ENCODE data around the gene ADCY5. TPM values are rescaled to one million over a fixed set of nuclear protein-coding genes. Genes with fewer than 3 reads are reported as not detected.

The ADCY5 gene
- total RNA-seq, 2 experiments from 2014 or later = not detected

DNA sequence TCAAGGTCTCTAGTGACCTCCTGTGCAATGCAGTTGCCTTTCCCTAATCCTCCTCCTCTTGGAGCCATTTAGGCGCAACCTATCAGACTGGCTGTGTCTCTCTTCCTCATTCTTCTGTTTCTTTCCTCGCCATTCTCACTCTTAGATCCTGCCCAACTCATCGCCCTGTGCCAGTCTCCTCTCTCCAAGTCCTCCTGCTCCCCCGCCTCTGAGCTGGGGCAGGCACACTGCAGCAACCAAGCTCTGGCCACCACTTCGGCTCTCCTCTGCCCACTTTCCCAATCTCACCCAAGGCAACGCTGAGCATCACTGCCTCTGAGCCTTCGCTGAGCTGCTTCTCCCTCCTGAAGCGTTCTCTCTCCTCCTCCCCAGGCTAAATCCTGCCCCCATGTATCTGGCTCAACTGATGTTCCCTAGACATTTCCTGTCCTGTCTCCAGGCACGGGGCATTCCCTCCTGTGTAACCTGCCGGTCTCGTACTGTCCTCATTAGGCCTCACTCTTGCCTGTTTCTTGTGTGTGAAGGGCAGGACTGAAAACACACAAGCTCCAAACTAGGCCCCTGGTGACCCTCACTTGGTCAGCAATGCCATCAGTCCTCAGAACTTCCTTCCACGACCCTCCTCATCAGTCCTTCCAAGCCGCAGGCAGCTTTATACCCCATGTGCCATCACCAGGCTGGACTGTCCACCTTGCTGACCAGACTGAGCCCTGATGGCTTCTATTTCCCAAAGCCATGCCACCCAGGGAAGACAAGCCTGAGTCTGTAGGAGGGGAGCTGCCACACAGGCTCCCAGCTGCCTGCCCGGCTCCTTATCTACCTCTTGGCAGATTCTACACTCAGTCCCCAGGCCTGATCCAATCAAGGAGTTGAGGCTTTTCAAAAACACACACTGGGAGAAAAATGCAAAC lies 161.6 kb downstream of the ADCY5 start:
- CTCF ChIA-PET = interaction anchor here (0.6 kb wide), 2 partner anchors 31 to 402 kb away, joined by 3 read pairs; no protein-coding TSS in a partner anchor
- H3K36me3 Mint-ChIP-seq = no peaks in the 10 kb centered on the region
- ATAC-seq (no peak), DNase-seq (peak; percentile 28)
- no peak overlapping the region for H3K4me3 Mint-ChIP-seq
- H3K27me3 Mint-ChIP-seq = no peaks in the 10 kb centered on the region
- H3K27ac Mint-ChIP-seq = no peak overlapping the region
- H3K4me1 Mint-ChIP-seq = no peaks in the 10 kb centered on the region
- no peaks in the 10 kb centered on the region for H3K9me3 Mint-ChIP-seq (ENCODE audit: low read depth)

DNA sequence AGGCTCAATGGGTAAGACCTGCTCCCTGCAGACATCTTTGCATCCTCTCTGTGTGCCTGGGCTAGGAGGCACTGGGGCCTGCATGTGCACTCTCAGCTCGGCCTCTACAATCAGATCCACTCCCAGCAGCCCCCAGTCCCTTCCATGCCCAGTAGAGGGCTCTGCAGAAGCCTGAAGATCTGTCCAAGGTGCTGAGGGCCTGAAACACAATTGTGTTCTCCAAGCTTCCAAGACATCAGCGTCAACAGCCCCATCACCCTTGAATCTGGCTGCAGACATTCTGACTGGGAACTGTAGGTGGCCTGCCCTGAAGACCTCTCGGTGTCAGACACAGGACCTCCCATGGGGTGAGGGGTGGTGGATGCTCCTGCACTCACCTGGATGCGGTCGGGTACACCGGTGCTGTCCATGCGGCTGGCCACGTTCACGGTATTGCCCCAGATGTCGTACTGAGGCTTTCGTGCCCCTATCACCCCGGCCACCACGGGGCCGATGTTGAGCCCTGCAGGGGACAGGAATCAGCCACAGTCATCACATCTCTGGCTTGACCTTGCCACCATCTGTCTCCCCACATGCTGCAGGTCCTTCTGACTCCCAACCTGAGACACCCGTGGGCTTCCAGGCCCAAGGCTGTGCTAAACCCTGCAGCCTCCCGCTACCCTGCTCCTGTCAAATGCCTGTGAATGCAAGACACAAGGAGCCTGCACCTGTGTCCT lies 162.4 kb downstream of the ADCY5 start:
- Mint-ChIP-seq H3K4me1 (no peaks in the 10 kb centered on the region), H3K36me3 (no peaks in the 10 kb centered on the region), H3K27me3 (no peaks in the 10 kb centered on the region), H3K9me3 (ENCODE audit: low read depth) (no peaks in the 10 kb centered on the region), H3K4me3 (no peak overlapping the region), H3K27ac (no peak overlapping the region)
- CTCF ChIA-PET = interaction anchor here (1.1 kb wide), 1 partner anchor 16 kb away, joined by 4 read pairs; no protein-coding TSS in a partner anchor
- ATAC-seq (peak; percentile 84), DNase-seq (peak; percentile 66)

DNA sequence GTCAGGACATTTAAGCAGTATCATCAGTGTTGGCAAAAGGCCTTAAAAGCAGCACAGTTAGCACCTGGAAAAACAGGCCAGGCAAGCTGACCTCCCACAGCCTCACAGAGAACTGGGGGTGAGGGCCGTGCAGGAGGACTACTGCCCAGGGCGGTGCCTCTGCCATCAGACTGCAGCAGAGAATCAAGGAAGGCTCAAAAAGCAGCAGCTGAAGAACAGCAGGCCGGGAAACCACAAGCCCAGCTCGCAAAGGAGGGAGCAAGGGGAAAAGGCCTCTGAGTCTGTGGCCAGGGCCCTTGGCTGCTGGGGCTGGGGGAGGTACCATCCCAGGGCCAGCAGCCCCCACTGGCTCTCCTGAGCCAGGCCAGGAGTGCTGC lies 163.0 kb downstream of the ADCY5 start:
- CTCF ChIA-PET = interaction anchor here (0.9 to 1.1 kb wide), 2 partner anchors 16 to 266 kb away, joined by 3 to 4 read pairs; no protein-coding TSS in a partner anchor
- H3K9me3 Mint-ChIP-seq (ENCODE audit: low read depth) = no peaks in the 10 kb centered on the region
- no peaks in the 10 kb centered on the region for H3K36me3 Mint-ChIP-seq

DNA sequence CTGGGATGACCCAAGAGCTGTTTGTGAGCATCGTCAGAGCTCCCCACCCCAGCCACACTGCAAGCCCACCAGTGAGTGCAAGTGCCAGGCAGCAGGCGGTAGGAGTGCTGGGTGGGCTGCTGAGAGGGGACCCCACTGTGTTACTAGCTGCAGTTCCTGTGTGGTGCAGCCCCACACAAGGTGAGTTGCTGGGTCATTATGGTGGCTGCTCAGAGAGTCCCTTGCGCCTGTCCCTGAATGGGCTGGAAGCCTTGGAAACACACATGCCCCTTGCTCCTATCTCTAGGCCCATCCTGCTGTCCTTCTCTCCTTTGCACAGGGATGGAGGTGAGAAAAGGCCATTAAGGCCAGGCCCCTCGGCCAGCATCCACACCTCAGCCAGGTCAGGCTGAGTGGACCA lies 163.4 kb downstream of the ADCY5 start:
- H3K36me3 Mint-ChIP-seq = no peaks in the 10 kb centered on the region
- no peak overlapping the region for H3K27ac Mint-ChIP-seq
- H3K27me3 Mint-ChIP-seq = no peaks in the 10 kb centered on the region
- H3K4me3 Mint-ChIP-seq = no peak overlapping the region
- H3K9me3 Mint-ChIP-seq (ENCODE audit: low read depth) = no peaks in the 10 kb centered on the region
- CTCF ChIA-PET = interaction anchor here (0.9 kb wide), 1 partner anchor 266 kb away, joined by 3 read pairs; no protein-coding TSS in a partner anchor
- H3K4me1 Mint-ChIP-seq = peaks cover 2% of the 10 kb centered on the region
- DNase-seq = peak; percentile 26
- no peak for ATAC-seq

More for the DNA sequence above, 163.0 kb downstream of the ADCY5 start:
- Mint-ChIP-seq H3K4me1 (no peaks in the 10 kb centered on the region), H3K27ac (no peak overlapping the region), H3K4me3 (no peak overlapping the region), H3K27me3 (no peaks in the 10 kb centered on the region)
- DNase-seq (no peak), ATAC-seq (no peak)

DNA sequence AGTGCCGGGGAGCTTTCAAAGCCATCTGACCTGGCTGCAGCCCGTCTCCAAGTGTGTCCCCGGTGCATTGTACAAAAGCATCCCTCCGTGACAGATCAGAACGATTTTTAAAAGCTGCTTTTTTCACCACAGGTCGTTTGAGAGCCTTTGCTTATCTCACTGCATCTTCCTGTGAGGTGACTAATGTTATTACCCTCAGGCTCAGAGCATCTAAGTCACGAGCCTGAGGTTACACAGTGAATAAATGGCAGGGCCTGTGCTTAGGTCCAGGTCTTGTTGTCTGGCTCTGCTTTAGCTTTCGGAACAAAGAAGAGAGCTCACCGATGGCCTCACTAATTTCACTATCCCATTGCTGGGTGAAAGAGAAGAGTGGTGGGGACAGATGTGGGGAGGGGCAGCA lies 163.8 kb downstream of the ADCY5 start:
- H3K27ac Mint-ChIP-seq = no peak overlapping the region
- H3K36me3 Mint-ChIP-seq = no peaks in the 10 kb centered on the region
- peaks cover 2% of the 10 kb centered on the region for H3K4me1 Mint-ChIP-seq
- no peak overlapping the region for H3K4me3 Mint-ChIP-seq
- H3K27me3 Mint-ChIP-seq = no peaks in the 10 kb centered on the region
- H3K9me3 Mint-ChIP-seq (ENCODE audit: low read depth) = no peaks in the 10 kb centered on the region
- CTCF ChIA-PET = interaction anchor here (0.9 kb wide), 1 partner anchor 266 kb away, joined by 3 read pairs; no protein-coding TSS in a partner anchor
- ATAC-seq (no peak), DNase-seq (no peak)

DNA sequence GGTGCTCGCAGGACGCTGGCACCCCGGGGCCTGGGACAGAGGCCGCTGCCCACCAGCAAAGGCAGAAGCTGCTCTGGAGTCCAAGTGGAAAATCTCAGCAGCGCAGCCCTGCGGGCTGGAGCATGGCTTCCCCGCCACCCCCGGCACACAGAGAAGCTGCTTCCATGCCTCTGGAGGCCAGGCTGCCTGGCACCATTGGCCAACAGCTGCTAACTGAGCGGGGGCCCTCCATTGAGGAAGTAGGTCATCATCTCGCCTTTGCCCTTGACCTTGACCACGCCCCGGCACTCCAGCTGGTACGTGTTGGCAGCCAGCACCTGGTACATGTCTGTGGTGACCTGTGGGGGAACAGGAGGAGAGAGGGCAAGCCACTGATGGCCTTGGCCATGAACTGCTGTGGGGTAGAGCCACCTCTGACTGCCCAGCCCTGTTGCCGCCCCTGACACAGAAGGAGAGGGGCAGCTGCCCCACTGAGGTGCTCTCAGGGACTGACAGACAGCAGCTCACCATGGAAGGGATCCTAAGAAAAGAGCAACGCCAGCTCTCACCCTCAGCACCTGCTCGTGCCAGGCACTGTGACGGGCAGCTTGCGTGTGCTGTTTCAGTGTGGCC lies 164.4 kb downstream of the ADCY5 start:
- ATAC-seq = no peak
- Mint-ChIP-seq H3K27ac (no peak overlapping the region), H3K27me3 (no peaks in the 10 kb centered on the region), H3K9me3 (ENCODE audit: low read depth) (no peaks in the 10 kb centered on the region), H3K4me1 (peaks cover 2% of the 10 kb centered on the region), H3K4me3 (no peak overlapping the region), H3K36me3 (no peaks in the 10 kb centered on the region)
- no peak for DNase-seq
- CTCF ChIA-PET = no interaction called here

DNA sequence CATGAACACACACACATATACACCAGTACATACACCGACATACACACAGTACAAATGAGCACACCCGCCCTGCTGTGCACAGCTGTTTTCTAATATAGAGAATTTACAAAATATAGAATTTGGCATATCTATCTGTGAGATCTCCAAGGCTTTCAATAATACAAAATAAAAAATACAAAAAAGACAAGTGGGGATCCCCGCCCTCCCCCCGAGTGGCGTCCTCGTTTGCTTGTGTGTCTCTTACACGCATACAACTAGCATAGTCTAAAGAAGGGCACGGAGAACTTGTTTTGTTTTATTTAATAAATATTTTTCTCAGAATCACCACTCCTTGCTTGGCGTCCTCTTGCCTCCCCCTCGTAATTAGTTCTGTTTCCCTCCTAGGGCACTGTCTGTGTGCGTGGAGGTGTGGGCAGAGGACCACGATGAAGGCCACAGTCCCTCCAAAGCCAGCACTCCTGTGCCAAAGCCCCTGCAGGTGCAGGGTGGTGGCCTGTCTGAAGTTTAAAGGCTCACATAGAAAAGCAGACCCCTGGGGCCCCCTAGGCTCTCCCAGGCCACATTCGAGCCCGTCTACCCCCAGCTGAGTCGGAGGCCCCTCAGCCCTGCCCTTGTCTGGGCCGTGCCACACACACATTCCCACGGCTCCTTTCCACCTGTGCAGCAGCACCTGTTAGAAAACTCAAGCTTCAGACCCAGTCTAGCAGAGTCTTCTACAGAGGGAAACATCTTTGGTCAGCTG lies 165.1 kb downstream of the ADCY5 start:
- no peaks in the 10 kb centered on the region for H3K27me3 Mint-ChIP-seq
- no peaks in the 10 kb centered on the region for H3K9me3 Mint-ChIP-seq (ENCODE audit: low read depth)
- DNase-seq (no peak), ATAC-seq (no peak)
- H3K4me1 Mint-ChIP-seq = peaks cover 2% of the 10 kb centered on the region
- CTCF ChIA-PET = no interaction called here
- no peaks in the 10 kb centered on the region for H3K36me3 Mint-ChIP-seq
- no peak overlapping the region for H3K4me3 Mint-ChIP-seq
- H3K27ac Mint-ChIP-seq = no peak overlapping the region

DNA sequence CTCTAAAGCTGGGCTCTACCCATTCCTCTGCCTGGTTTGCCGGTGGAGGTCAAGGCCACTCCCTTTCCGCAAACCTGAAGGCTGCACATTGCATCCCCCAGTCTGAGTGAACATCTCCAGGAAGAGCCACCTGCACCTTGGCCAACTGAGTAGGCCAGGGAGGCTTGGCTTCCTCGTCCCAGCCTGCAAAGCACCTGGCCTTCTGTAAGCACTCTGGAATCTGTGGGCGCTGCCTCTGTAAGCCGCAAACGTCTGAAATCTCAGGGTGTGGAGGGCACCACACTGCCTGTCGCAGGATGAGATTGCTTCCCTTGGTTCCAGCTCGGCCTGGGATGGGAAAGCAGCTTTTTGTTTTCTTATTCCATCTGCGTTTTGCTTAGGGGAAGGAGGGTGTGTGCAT lies 165.8 kb downstream of the ADCY5 start:
- H3K27me3 Mint-ChIP-seq = no peaks in the 10 kb centered on the region
- CTCF ChIA-PET = no interaction called here
- ATAC-seq = no peak

DNA sequence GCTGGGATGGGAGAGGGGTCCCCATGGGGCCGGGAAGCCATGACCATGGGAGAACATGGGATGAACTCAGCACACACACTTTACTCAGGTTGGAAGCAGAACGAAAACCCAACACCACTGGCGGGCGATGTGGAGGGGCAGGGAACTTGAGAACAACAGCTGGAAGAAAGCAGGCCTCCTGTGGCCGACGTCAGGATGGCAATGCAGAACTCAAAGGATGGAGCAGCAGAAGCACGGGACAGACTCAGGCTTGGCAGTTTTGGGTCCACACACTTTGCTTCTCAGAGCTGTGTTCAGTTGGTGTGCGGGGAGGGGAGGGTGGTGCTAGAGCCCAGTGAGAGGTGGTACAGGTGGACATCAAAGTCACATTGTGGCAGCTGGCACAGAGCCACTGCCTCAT lies 166.4 kb downstream of the ADCY5 start:
- Mint-ChIP-seq H3K4me1 (peaks cover 2% of the 10 kb centered on the region), H3K4me3 (no peak overlapping the region), H3K27me3 (no peaks in the 10 kb centered on the region), H3K9me3 (ENCODE audit: low read depth) (no peaks in the 10 kb centered on the region), H3K36me3 (no peaks in the 10 kb centered on the region), H3K27ac (no peak overlapping the region)
- peak; percentile 37 for DNase-seq
- ATAC-seq = no peak
- CTCF ChIA-PET = no interaction called here

More for the DNA sequence above, 165.8 kb downstream of the ADCY5 start:
- H3K4me1 Mint-ChIP-seq = peaks cover 2% of the 10 kb centered on the region
- H3K36me3 Mint-ChIP-seq = no peaks in the 10 kb centered on the region
- H3K27ac Mint-ChIP-seq = no peak overlapping the region
- no peak for DNase-seq
- no peaks in the 10 kb centered on the region for H3K9me3 Mint-ChIP-seq (ENCODE audit: low read depth)
- no peak overlapping the region for H3K4me3 Mint-ChIP-seq

DNA sequence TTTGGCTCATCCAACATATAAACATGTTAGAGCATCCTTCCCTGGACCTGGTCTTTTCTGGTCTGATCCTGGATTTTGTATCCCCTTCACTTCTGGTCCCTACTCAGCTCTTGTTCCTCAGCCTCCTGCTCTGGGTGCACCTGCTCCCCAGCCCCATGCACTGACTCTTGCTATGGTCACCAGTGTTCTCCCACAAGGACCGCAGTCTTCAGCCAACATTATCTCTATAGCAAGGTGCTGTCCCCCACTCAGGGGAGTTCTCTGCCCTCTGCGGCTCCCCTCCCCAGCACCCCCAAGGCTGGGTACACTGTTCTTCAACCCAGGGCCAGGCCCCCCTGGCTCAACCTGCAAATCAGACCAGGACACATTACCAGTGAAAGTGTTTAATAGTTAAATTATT lies 167.0 kb downstream of the ADCY5 start:
- no peak overlapping the region for H3K4me3 Mint-ChIP-seq
- no peaks in the 10 kb centered on the region for H3K36me3 Mint-ChIP-seq
- CTCF ChIA-PET = no interaction called here
- H3K27ac Mint-ChIP-seq = no peak overlapping the region
- no peak for ATAC-seq
- no peak for DNase-seq
- no peaks in the 10 kb centered on the region for H3K27me3 Mint-ChIP-seq
- peaks cover 6% of the 10 kb centered on the region for H3K4me1 Mint-ChIP-seq
- H3K9me3 Mint-ChIP-seq (ENCODE audit: low read depth) = no peaks in the 10 kb centered on the region

DNA sequence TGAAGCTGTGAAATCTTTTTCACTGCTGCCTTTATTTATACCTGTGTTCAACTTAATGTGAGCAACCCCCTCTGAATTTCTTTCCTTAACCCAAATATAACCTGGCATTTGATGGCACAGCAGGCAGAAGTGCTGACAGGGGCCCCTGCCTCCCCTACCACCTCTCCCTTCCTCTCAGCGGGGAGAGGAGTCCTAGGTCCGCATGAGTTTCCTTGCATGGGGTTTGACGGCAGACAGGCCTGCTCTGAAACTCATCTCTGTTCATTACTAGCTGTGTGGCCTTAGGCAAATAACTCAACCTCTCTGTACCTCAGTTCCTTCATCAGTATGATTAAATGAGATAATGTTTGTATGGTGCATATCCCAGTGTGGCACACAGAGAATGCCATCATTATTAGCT lies 167.5 kb downstream of the ADCY5 start:
- H3K4me3 Mint-ChIP-seq = no peak overlapping the region

DNA sequence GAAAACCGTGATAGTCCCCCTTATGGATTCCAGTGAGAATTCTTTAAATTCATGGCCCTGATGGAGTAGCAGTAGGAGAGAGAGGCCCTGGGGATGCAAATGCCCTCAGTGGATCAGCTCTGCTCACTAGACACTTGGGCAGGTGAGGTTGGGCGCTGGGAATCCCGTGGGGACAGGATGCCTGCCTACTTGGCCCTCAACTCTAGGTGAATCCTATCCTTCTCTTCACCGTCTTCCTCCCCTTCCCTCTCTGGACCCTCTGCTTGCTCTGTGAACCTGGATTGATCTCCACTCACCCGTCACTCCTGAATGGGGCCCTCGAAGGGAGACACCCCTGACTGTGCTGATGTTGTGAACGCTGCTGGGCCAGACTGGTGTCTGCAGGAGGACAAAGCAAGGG lies 169.8 kb downstream of the ADCY5 start:
- Mint-ChIP-seq H3K36me3 (no peaks in the 10 kb centered on the region), H3K27ac (no peak overlapping the region), H3K4me3 (no peak overlapping the region), H3K9me3 (ENCODE audit: low read depth) (no peaks in the 10 kb centered on the region), H3K4me1 (peaks cover 26% of the 10 kb centered on the region), H3K27me3 (no peaks in the 10 kb centered on the region)
- CTCF ChIA-PET = no interaction called here
- DNase-seq = no peak
- ATAC-seq = no peak

More for the DNA sequence above, 167.5 kb downstream of the ADCY5 start:
- Mint-ChIP-seq H3K36me3 (no peaks in the 10 kb centered on the region), H3K4me1 (peaks cover 11% of the 10 kb centered on the region), H3K27ac (no peak overlapping the region), H3K9me3 (ENCODE audit: low read depth) (no peaks in the 10 kb centered on the region), H3K27me3 (no peaks in the 10 kb centered on the region)
- CTCF ChIA-PET = no interaction called here
- no peak for DNase-seq
- no peak for ATAC-seq

DNA sequence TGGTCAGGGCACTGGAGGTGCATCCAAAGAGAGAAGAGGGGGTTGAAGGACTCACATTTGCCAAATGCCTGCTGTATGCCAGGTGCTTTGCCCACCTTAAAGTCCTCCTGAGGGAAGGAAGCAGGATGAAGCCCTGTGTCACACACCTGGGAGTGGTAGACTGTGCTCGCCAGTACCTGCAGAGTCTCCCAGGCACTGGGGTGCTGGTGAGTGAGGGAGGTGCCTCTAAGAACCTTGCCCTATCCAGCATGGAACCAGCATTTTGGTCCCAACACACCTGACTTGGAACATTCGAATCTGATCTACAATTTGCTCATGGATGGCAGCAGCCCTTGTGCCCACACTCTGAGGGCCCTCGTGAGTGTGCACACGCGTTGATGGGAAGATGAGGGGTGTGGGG lies 170.4 kb downstream of the ADCY5 start:
- H3K4me1 Mint-ChIP-seq = peaks cover 26% of the 10 kb centered on the region
- CTCF ChIA-PET = no interaction called here
- H3K9me3 Mint-ChIP-seq (ENCODE audit: low read depth) = no peaks in the 10 kb centered on the region
- H3K36me3 Mint-ChIP-seq = no peaks in the 10 kb centered on the region
- ATAC-seq (no peak), DNase-seq (no peak)
- no peak overlapping the region for H3K27ac Mint-ChIP-seq
- H3K4me3 Mint-ChIP-seq = no peak overlapping the region
- H3K27me3 Mint-ChIP-seq = no peaks in the 10 kb centered on the region

Data from activated CD8-positive, alpha-beta memory T cell treated with anti-CD3 and anti-CD28 coated beads, Interleukin-2, amount 10 ng/mL, durations not matched to agents 7 days and 5 days (primary cell).